Measurements from ENCODE around the gene EXOC7. TPM values are rescaled to one million over a fixed set of nuclear protein-coding genes. Genes with fewer than 3 reads are reported as not detected.

The EXOC7 gene
- total and polyA plus RNA-seq, 7 experiments from 2014 or later: 46.6 to 204 (median 121) TPM

DNA sequence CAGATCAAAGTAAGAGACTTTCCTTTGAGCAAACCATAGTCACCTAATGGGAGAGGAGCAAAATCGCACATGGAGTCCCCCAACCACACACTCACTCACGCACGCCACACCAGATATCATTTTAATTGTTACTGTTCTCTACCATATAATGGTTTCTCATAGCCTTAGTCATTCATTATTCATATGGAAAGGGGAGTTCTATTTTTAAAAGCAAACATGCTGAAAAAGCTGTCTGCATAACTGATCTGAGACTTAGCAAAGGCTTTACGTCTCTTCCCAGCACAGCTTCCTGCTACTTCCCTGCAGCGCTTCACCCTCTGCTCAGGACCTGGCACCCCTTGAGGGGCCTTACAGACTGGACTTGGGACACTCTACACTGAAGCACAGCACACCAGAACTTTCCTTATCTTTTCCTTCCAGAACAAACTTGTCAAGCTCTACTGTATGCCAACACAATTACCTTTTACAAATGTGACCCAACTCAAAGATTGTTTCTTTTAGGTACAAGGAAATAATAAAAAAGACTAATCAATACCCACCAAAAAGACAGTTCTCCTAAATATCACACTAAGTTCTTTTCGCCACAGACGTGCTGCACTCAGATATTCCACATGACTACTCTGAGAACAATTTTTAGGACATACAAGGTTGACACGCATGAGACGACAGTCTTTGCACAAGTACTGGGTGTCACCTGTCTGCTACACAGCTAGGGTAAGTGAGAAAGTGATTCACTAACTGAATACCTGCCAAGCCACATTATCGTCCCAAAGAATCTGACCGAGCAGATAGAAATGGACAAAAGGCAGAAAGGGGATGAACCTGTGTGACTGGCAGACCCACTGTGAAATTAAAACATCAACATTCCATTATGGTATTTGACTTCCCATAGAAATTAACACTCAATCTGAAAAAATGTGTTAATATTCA lies 52.8 kb downstream of the EXOC7 start:
- no peaks in the 10 kb centered on the region for H3K4me1 ChIP-seq (ENCODE audit: control insufficient read depth in 2 of 2, insufficient read depth in 2 of 2, low read length in 2 of 2)
- H3K36me3 ChIP-seq (ENCODE audit: control insufficient read depth in 2 of 3, insufficient read depth in 3 of 3, low read length in 3 of 3): peaks cover 8 to 89% (median 23%) of the 10 kb centered on the region in 3 experiments
- no peak overlapping the region for H3K27ac ChIP-seq (ENCODE audit: low read depth, low read length)
- no peaks in the 10 kb centered on the region for H3K27me3 ChIP-seq (ENCODE audit: control insufficient read depth in 2 of 2, insufficient read depth in 2 of 2, low read length in 2 of 2)
- Mint-ChIP-seq H3K27ac (peak overlapping the region in 7 of 9 donors; percentile 28 to 81 (median 62)), H3K4me3 (peak overlapping the region in 1 of 10 donors; percentile 45), H3K36me3 (peaks cover 15 to 45% (median 22%) of the 10 kb centered on the region in 5 donors), H3K9me3 (no peaks in the 10 kb centered on the region), H3K27me3 (no peaks in the 10 kb centered on the region), H3K4me1 (peaks cover 9 to 38% (median 30%) of the 10 kb centered on the region in 7 donors)
- POLR2A ChIA-PET: interaction anchor here (1.0 to 1.2 kb wide), 2 partner anchors 15 to 53 kb away, joined by 3 read pairs; partner anchors contain the start of gene EXOC7
- no peaks in the 10 kb centered on the region for H3K9me3 ChIP-seq (ENCODE audit: control insufficient read depth in 2 of 3, low read length in 3 of 3)
- no peak overlapping the region for H3K4me3 ChIP-seq (ENCODE audit: low read length)
- ATAC-seq (no peak), DNase-seq (no peak)
- CTCF ChIA-PET: interaction anchor here (0.8 to 1.7 kb wide), 2 partner anchors 14 to 37 kb away, joined by 3 to 5 read pairs; no protein-coding TSS in a partner anchor
- intact Hi-C loops (cut with micrococcal nuclease): no loop called here

DNA sequence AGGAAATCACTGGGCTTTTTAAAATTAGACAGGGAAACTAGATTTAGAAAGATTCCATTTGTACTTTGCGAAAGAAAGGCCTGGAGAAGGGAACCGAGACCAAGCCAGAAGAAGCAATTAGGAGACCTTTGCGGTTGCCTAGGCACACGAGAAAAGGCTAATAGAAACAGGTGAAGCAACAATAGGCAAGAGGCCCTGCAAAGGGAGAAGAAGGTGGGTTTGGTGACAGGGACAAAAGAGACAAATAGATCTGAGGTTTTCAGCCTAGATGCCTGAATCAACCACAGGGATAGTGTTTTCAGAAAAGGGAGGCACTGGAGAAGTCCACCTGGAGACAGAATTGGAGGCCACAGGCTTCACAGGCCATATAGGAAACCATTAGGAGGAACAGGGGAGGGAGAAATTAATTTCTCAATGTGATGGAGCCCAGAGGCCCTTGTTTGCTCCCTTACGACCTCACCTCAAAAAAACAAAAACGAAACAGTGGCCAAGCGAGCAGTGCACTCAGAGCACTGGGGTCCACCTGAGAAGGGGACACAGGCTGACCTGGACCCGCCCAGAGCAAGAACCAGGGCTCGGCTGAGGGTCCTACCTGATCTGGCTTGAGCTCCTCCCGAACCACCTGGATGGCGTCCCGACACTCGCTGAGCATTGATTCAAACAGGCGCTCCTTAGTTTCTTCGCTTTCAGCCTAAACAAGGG lies 53.6 kb downstream of the EXOC7 start:
- ChIA-PET POLR2A (interaction anchor here (1.2 kb wide), 2 partner anchors 11 to 14 kb away, joined by 3 read pairs; no protein-coding TSS in a partner anchor), CTCF (interaction anchor here (1.0 to 1.7 kb wide), 4 partner anchors 31 to 230 kb away, joined by 3 to 7 read pairs (median 4); no protein-coding TSS in a partner anchor)
- no peaks in the 10 kb centered on the region for H3K27me3 ChIP-seq (ENCODE audit: control insufficient read depth in 2 of 2, insufficient read depth in 2 of 2, low read length in 2 of 2)
- Mint-ChIP-seq H3K27me3 (no peaks in the 10 kb centered on the region), H3K27ac (peak overlapping the region in 5 of 9 donors; percentile 55 to 81 (median 68)), H3K9me3 (no peaks in the 10 kb centered on the region), H3K4me3 (no peak overlapping the region), H3K4me1 (peaks cover 9 to 38% (median 30%) of the 10 kb centered on the region in 7 donors), H3K36me3 (peaks cover 19 to 53% (median 23%) of the 10 kb centered on the region in 5 donors)
- intact Hi-C loops (cut with micrococcal nuclease): no loop called here
- H3K9me3 ChIP-seq (ENCODE audit: control insufficient read depth in 2 of 3, low read length in 3 of 3): no peaks in the 10 kb centered on the region
- no peak for DNase-seq
- ATAC-seq: no peak
- no peaks in the 10 kb centered on the region for H3K4me1 ChIP-seq (ENCODE audit: control insufficient read depth in 2 of 2, insufficient read depth in 2 of 2, low read length in 2 of 2)
- H3K27ac ChIP-seq (ENCODE audit: low read depth, low read length): peak overlapping the region; percentile 53
- H3K4me3 ChIP-seq (ENCODE audit: low read length): no peak overlapping the region
- H3K36me3 ChIP-seq (ENCODE audit: control insufficient read depth in 2 of 3, insufficient read depth in 3 of 3, low read length in 3 of 3): peaks cover 8 to 92% (median 30%) of the 10 kb centered on the region in 3 experiments

DNA sequence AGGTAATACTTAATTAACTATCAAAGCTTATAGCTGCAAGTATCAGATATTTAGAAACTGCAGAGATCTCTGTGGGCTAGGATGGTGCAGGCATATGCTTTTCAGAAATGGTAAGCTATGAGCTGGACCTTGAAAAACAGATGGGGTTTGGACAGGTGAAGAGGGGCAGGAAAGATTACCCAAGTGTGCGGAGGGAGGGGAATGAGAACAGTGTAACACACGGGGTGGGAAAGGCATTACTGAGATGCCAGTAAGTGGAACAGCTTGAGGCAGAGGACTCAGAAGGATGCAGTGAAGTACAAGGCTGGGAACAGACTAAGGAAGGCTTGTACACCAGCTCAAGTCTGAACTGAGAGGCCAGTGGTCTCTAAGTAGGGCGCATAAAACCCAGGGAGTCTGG lies 54.3 kb downstream of the EXOC7 start:
- CTCF ChIA-PET: interaction anchor here (0.8 to 1.5 kb wide), 4 partner anchors 16 to 231 kb away, joined by 3 to 7 read pairs (median 6); no protein-coding TSS in a partner anchor
- no peaks in the 10 kb centered on the region for H3K9me3 ChIP-seq (ENCODE audit: control insufficient read depth in 2 of 3, low read length in 3 of 3)
- DNase-seq (no peak), ATAC-seq (no peak)
- no peaks in the 10 kb centered on the region for H3K27me3 ChIP-seq (ENCODE audit: control insufficient read depth in 2 of 2, insufficient read depth in 2 of 2, low read length in 2 of 2)
- Mint-ChIP-seq H3K4me1 (peaks cover 9 to 38% (median 30%) of the 10 kb centered on the region in 7 donors), H3K9me3 (no peaks in the 10 kb centered on the region), H3K4me3 (peak overlapping the region in 1 of 10 donors; percentile 26), H3K27me3 (no peaks in the 10 kb centered on the region), H3K36me3 (peaks cover 22 to 59% (median 24%) of the 10 kb centered on the region in 5 donors), H3K27ac (peak overlapping the region; percentile 1 to 87 (median 79))
- POLR2A ChIA-PET: interaction anchor here (0.8 to 1.2 kb wide), 2 partner anchors 12 to 16 kb away, joined by 3 read pairs; no protein-coding TSS in a partner anchor
- intact Hi-C loops (cut with micrococcal nuclease): no loop called here
- no peaks in the 10 kb centered on the region for H3K4me1 ChIP-seq (ENCODE audit: control insufficient read depth in 2 of 2, insufficient read depth in 2 of 2, low read length in 2 of 2)
- H3K36me3 ChIP-seq (ENCODE audit: control insufficient read depth in 2 of 3, insufficient read depth in 3 of 3, low read length in 3 of 3): peaks cover 8 to 93% (median 37%) of the 10 kb centered on the region in 3 experiments
- no peak overlapping the region for H3K4me3 ChIP-seq (ENCODE audit: low read length)
- peak overlapping the region; percentile 53 for H3K27ac ChIP-seq (ENCODE audit: low read depth, low read length)

DNA sequence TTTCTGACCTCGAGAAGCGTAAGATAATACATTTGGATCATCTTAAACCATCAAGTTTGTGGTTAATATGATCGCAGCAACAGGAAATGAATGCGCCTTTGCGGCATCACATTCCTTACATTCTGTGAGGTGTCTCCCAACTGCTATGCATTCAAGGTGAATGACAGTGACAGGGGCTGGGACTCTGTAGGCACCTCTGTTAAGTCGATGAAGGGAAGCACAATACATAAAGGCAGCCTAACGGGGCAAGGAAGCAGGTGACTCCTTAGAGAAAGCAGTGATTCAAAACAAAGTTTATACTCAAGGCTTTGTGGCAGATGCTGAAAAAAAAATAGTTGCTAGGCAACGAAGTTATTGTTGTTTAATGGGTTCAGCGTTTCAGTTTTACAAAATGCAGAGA lies 54.9 kb downstream of the EXOC7 start:
- peak; percentile 73 for ATAC-seq
- intact Hi-C loops (cut with micrococcal nuclease): no loop called here
- Mint-ChIP-seq H3K9me3 (no peaks in the 10 kb centered on the region), H3K4me1 (peaks cover 7 to 34% (median 30%) of the 10 kb centered on the region in 7 donors), H3K27ac (peak overlapping the region in 8 of 9 donors; percentile 41 to 87 (median 79)), H3K4me3 (peak overlapping the region in 1 of 10 donors; percentile 26), H3K36me3 (peaks cover 19 to 59% (median 25%) of the 10 kb centered on the region in 5 donors), H3K27me3 (no peaks in the 10 kb centered on the region)
- Histone ChIP-seq H3K4me3 (ENCODE audit: low read length) (no peak overlapping the region), H3K9me3 (ENCODE audit: control insufficient read depth in 2 of 3, low read length in 3 of 3) (no peaks in the 10 kb centered on the region), H3K27me3 (ENCODE audit: control insufficient read depth in 2 of 2, insufficient read depth in 2 of 2, low read length in 2 of 2) (no peaks in the 10 kb centered on the region), H3K27ac (ENCODE audit: low read depth, low read length) (peak overlapping the region; percentile 53), H3K36me3 (ENCODE audit: control insufficient read depth in 2 of 3, insufficient read depth in 3 of 3, low read length in 3 of 3) (peaks cover 12 to 93% (median 42%) of the 10 kb centered on the region in 3 experiments), H3K4me1 (ENCODE audit: control insufficient read depth in 2 of 2, insufficient read depth in 2 of 2, low read length in 2 of 2) (no peaks in the 10 kb centered on the region)
- ChIA-PET CTCF (interaction anchor here (0.8 to 1.5 kb wide), 4 partner anchors 16 to 231 kb away, joined by 3 to 7 read pairs (median 6); no protein-coding TSS in a partner anchor), POLR2A (interaction anchor here (0.6 to 1.2 kb wide), 3 partner anchors 12 to 17 kb away, joined by 3 read pairs; no protein-coding TSS in a partner anchor)
- DNase-seq: peak in 5 of 9 donors; percentile 18 to 53 (median 27)

DNA sequence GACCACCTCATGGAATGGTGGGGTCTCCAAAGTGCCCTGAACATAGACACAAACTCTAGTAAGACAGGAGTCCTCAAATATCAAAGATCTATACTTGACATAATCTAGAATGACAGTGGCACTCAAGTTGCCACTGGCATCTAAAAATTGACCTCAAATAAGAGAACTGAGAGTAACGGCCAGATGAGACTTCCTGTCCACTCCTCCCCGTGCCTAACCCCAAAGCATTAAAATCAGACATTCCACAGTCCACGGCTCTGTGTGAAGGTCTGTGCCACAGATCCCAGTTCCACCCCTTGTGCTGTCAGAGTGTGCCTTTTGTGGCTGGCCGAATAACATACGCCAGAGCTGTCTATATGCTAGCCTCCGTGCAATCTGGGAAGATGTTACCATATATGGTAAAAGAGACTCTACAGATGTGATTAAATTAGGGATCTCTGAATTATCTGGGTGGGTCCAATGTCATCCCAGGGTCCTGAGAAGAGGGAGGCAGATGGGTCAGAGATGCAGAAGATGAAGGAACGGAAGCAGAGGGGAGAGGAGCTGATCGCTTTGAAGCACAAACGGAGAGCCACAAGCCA lies 55.5 kb downstream of the EXOC7 start:
- peak overlapping the region; percentile 53 for H3K27ac ChIP-seq (ENCODE audit: low read depth, low read length)
- ChIA-PET POLR2A (interaction anchor here (0.6 kb wide), 1 partner anchor 16 kb away, joined by 3 read pairs; no protein-coding TSS in a partner anchor), CTCF (interaction anchor here (0.9 to 1.4 kb wide), 2 partner anchors 34 to 232 kb away, joined by 3 read pairs; no protein-coding TSS in a partner anchor)
- ATAC-seq (no peak), DNase-seq (no peak)
- intact Hi-C loops (cut with micrococcal nuclease): no loop called here
- Mint-ChIP-seq H3K36me3 (peaks cover 15 to 64% (median 24%) of the 10 kb centered on the region in 5 donors), H3K27me3 (no peaks in the 10 kb centered on the region), H3K4me3 (no peak overlapping the region), H3K4me1 (peaks cover 4 to 33% (median 30%) of the 10 kb centered on the region in 7 donors), H3K9me3 (no peaks in the 10 kb centered on the region), H3K27ac (peak overlapping the region; percentile 28 to 83 (median 79))
- no peaks in the 10 kb centered on the region for H3K9me3 ChIP-seq (ENCODE audit: control insufficient read depth in 2 of 3, low read length in 3 of 3)
- peaks cover 18 to 93% (median 42%) of the 10 kb centered on the region in 3 experiments for H3K36me3 ChIP-seq (ENCODE audit: control insufficient read depth in 2 of 3, insufficient read depth in 3 of 3, low read length in 3 of 3)
- no peaks in the 10 kb centered on the region for H3K4me1 ChIP-seq (ENCODE audit: control insufficient read depth in 2 of 2, insufficient read depth in 2 of 2, low read length in 2 of 2)
- H3K4me3 ChIP-seq (ENCODE audit: low read length): no peak overlapping the region
- H3K27me3 ChIP-seq (ENCODE audit: control insufficient read depth in 2 of 2, insufficient read depth in 2 of 2, low read length in 2 of 2): no peaks in the 10 kb centered on the region

Measured in naive thymus-derived CD4-positive, alpha-beta T cell (primary cell).